ENCODE results near the gene KANK2. TPM values are rescaled to one million over a fixed set of nuclear protein-coding genes. Genes with fewer than 3 reads are reported as not detected.

Gene KANK2
- total RNA-seq, 1 experiment from 2014 or later = 35.1 TPM

GRCh38 chr19:11131471-11131870, 65.9 kb downstream of the KANK2 start (continued):
- no peak for TF ChIP-seq MAX (CRISPR knock-in tag; IDR thresholded peaks at IDR 0.05)
- TF ChIP-seq FOXP4 (CRISPR knock-in tag; IDR thresholded peaks at IDR 0.05) = no peak

- Mint-ChIP-seq H3K9me3 (no peaks in the 10 kb centered on the region), H3K27ac (peak overlapping the region; percentile 70), H3K27me3 (ENCODE audit: low read depth) (no peaks in the 10 kb centered on the region), H3K4me3 (no peak overlapping the region), H3K36me3 (peaks cover 63% of the 10 kb centered on the region), H3K4me1 (no peaks in the 10 kb centered on the region)
- no peak for TF ChIP-seq ATF2 (CRISPR knock-in tag; IDR thresholded peaks at IDR 0.05; ENCODE audit: borderline replicate concordance, low read depth)
- TF ChIP-seq GABPB1 (CRISPR knock-in tag; IDR thresholded peaks at IDR 0.05) = peak; percentile 33; the same call in 1 of the 2 replicates
- TF ChIP-seq ARID4B (CRISPR knock-in tag; IDR thresholded peaks at IDR 0.05; ENCODE audit: borderline replicate concordance) = no peak
- peak; percentile 64 for TF ChIP-seq CTCF (IDR thresholded peaks at IDR 0.05)
- POLR2A ChIA-PET = no interaction called here
- peak; percentile 78 for ATAC-seq
- CTCF ChIA-PET = interaction anchor here (1.0 to 1.2 kb wide), 3 partner anchors 11 to 189 kb away, joined by 3 read pairs; no protein-coding TSS in a partner anchor
- DNase-seq (ENCODE audit: low spot score) = peak; percentile 90
Observed at GRCh38 chr19:11130824-11131455, 66.4 kb downstream of the KANK2 start.

- ChIA-PET CTCF (no interaction called here), POLR2A (no interaction called here)
- H3K27me3 Mint-ChIP-seq (ENCODE audit: low read depth) = no peaks in the 10 kb centered on the region
- no peak for TF ChIP-seq CREM (CRISPR knock-in tag; IDR thresholded peaks at IDR 0.05)
- TF ChIP-seq ZSCAN18 (CRISPR knock-in tag; IDR thresholded peaks at IDR 0.05) = no peak
- TF ChIP-seq ZMAT4 (CRISPR knock-in tag; IDR thresholded peaks at IDR 0.05) = no peak
- TF ChIP-seq ATF3 (CRISPR knock-in tag; conservative IDR thresholded peaks at IDR 0.05) = no peak
- no peak for TF ChIP-seq KAT7 (CRISPR knock-in tag; IDR thresholded peaks at IDR 0.05; ENCODE audit: borderline replicate concordance)
- TF ChIP-seq ZNF512 (CRISPR knock-in tag; IDR thresholded peaks at IDR 0.05; ENCODE audit: borderline replicate concordance) = no peak
- no peak for TF ChIP-seq PRRX2 (CRISPR knock-in tag; IDR thresholded peaks at IDR 0.05)
- no peak for TF ChIP-seq ZNF671 (CRISPR knock-in tag; IDR thresholded peaks at IDR 0.05)
Observed at GRCh38 chr19:11127905-11128304, 69.4 kb downstream of the KANK2 start.

More at GRCh38 chr19:11127905-11128304, 69.4 kb downstream of the KANK2 start:
- 0 out of 2 replicates have a peak overlapping the region, but pooled peaks have one; percentile 45 for H3K27ac Mint-ChIP-seq
- H3K36me3 Mint-ChIP-seq = peaks cover 68% of the 10 kb centered on the region
- no peak for DNase-seq (ENCODE audit: low spot score)
- H3K4me1 Mint-ChIP-seq = no peaks in the 10 kb centered on the region
- no peaks in the 10 kb centered on the region for H3K9me3 Mint-ChIP-seq
- H3K4me3 Mint-ChIP-seq = no peak overlapping the region
- no peak for ATAC-seq
